Skeletal muscle satellite cell (primary cell): ENCODE measurements around the gene FRYL.
"Not testable (repeated sequence)": the region's sequence is repeated elsewhere in the genome, so short reads cannot be mapped to it uniquely, and the experiment has no call there.

Source experiments
- H3K27me3 ChIP-seq: 2 replicates; pipeline ENCODE4 v1.7.0; 2013; ENCODE audit warnings: low read length; ENCODE audit not compliant: control insufficient read depth, insufficient read depth
- H3K36me3 ChIP-seq: 2 replicates; pipeline ENCODE4 v1.7.0; 2013; ENCODE audit warnings: mild to moderate bottlenecking, control low read depth, low read length; ENCODE audit not compliant: insufficient read depth
- H3K4me1 ChIP-seq: 2 replicates; pipeline ENCODE4 v1.7.0; 2013; ENCODE audit warnings: low read length; ENCODE audit not compliant: control insufficient read depth, insufficient read depth
- H3K4me2 ChIP-seq: 2 replicates; pipeline ENCODE4 v1.7.0; 2013; ENCODE audit warnings: mild to moderate bottlenecking, low read length
- H3K4me3 ChIP-seq: 2 replicates; pipeline ENCODE4 v1.7.0; 2013; ENCODE audit warnings: low read length
- H3K9ac ChIP-seq: 2 replicates; pipeline ENCODE4 v1.7.0; 2013; ENCODE audit warnings: mild to moderate bottlenecking, low read depth, low read length, moderate library complexity
- H3K9me3 ChIP-seq: replicated peaks from 2 replicates; pipeline ENCODE4 v1.7.0; 2013; ENCODE audit warnings: mild to moderate bottlenecking, control low read depth, low read length

Gene FRYL

GRCh38 chr4:48708610-48709009 lies 71.5 kb downstream of the FRYL start:
- Histone ChIP-seq H3K4me2 (no peak overlapping the region), H3K27me3 (no peaks in the 10 kb centered on the region), H3K4me3 (no peak overlapping the region), H3K9me3 (no peaks in the 10 kb centered on the region), H3K4me1 (peaks cover 5% of the 10 kb centered on the region), H3K9ac (no peak overlapping the region), H3K36me3 (peaks cover 6% of the 10 kb centered on the region)

GRCh38 chr4:48706736-48707135 lies 73.3 kb downstream of the FRYL start:
- peaks cover 5% of the 10 kb centered on the region for H3K4me1 ChIP-seq
- H3K36me3 ChIP-seq, result peaks cover 6% of the 10 kb centered on the region
- H3K9ac ChIP-seq, result no peak overlapping the region
- H3K9me3 ChIP-seq, result no peaks in the 10 kb centered on the region
- H3K27me3 ChIP-seq, result no peaks in the 10 kb centered on the region
- no peak overlapping the region for H3K4me3 ChIP-seq
- no peak overlapping the region for H3K4me2 ChIP-seq

- H3K9ac ChIP-seq, result no peak overlapping the region
- no peaks in the 10 kb centered on the region for H3K27me3 ChIP-seq
- no peak overlapping the region for H3K4me2 ChIP-seq
- H3K4me1 ChIP-seq, result peaks cover 13% of the 10 kb centered on the region
- H3K9me3 ChIP-seq, result no peaks in the 10 kb centered on the region
- no peak overlapping the region for H3K4me3 ChIP-seq
- H3K36me3 ChIP-seq, result peaks cover 6% of the 10 kb centered on the region
Observed at GRCh38 chr4:48705609-48706008, 74.5 kb downstream of the FRYL start.

- H3K4me2 ChIP-seq, result no peak overlapping the region
- H3K9me3 ChIP-seq, result no peaks in the 10 kb centered on the region
- peaks cover 20% of the 10 kb centered on the region for H3K4me1 ChIP-seq
- H3K36me3 ChIP-seq, result peaks cover 6% of the 10 kb centered on the region
- H3K27me3 ChIP-seq, result no peaks in the 10 kb centered on the region
- no peak overlapping the region for H3K4me3 ChIP-seq
- H3K9ac ChIP-seq, result no peak overlapping the region
Observed at GRCh38 chr4:48704091-48704802, 75.8 kb downstream of the FRYL start.

GRCh38 chr4:48699475-48699874 lies 80.6 kb downstream of the FRYL start:
- H3K9ac ChIP-seq, result peak overlapping the region; percentile 78
- H3K27me3 ChIP-seq, result no peaks in the 10 kb centered on the region
- H3K4me3 ChIP-seq, result peak overlapping the region; percentile 51
- H3K4me2 ChIP-seq, result peak overlapping the region; percentile 78
- peaks cover 39% of the 10 kb centered on the region for H3K4me1 ChIP-seq
- H3K9me3 ChIP-seq, result no peaks in the 10 kb centered on the region
- H3K36me3 ChIP-seq, result no peaks in the 10 kb centered on the region

- peaks cover 39% of the 10 kb centered on the region for H3K4me1 ChIP-seq
- no peaks in the 10 kb centered on the region for H3K27me3 ChIP-seq
- peak overlapping the region; percentile 51 for H3K4me3 ChIP-seq
- H3K9me3 ChIP-seq, result no peaks in the 10 kb centered on the region
- peak overlapping the region; percentile 78 for H3K4me2 ChIP-seq
- H3K9ac ChIP-seq, result peak overlapping the region; percentile 78
- no peaks in the 10 kb centered on the region for H3K36me3 ChIP-seq
Observed at GRCh38 chr4:48698029-48698971, 81.8 kb downstream of the FRYL start.

GRCh38 chr4:48697516-48697915 lies 82.6 kb downstream of the FRYL start:
- peak overlapping the region; percentile 78 for H3K4me2 ChIP-seq
- H3K36me3 ChIP-seq, H3K27me3 ChIP-seq, H3K9me3 ChIP-seq: not testable (repeated sequence)
- H3K4me1 ChIP-seq, result peaks cover 39% of the 10 kb centered on the region
- H3K9ac ChIP-seq, result peak overlapping the region; percentile 69
- H3K4me3 ChIP-seq, result peak overlapping the region; percentile 21

- no peak overlapping the region for H3K4me3 ChIP-seq
- no peaks in the 10 kb centered on the region for H3K36me3 ChIP-seq
- no peak overlapping the region for H3K4me2 ChIP-seq
Observed at GRCh38 chr4:48694824-48695223, 85.3 kb downstream of the FRYL start.

GRCh38 chr4:48693856-48694574 lies 86.1 kb downstream of the FRYL start:
- Histone ChIP-seq H3K4me3 (no peak overlapping the region), H3K9ac (no peak overlapping the region), H3K4me1 (peaks cover 18% of the 10 kb centered on the region), H3K9me3 (no peaks in the 10 kb centered on the region), H3K4me2 (no peak overlapping the region), H3K27me3 (no peaks in the 10 kb centered on the region), H3K36me3 (no peaks in the 10 kb centered on the region)

More at GRCh38 chr4:48694824-48695223, 85.3 kb downstream of the FRYL start:
- Histone ChIP-seq H3K27me3 (no peaks in the 10 kb centered on the region), H3K9ac (no peak overlapping the region), H3K4me1 (peaks cover 24% of the 10 kb centered on the region), H3K9me3 (no peaks in the 10 kb centered on the region)

- no peaks in the 10 kb centered on the region for H3K36me3 ChIP-seq
- H3K4me3 ChIP-seq, result no peak overlapping the region
- H3K4me2 ChIP-seq, result no peak overlapping the region
- H3K27me3 ChIP-seq, result no peaks in the 10 kb centered on the region
- no peak overlapping the region for H3K9ac ChIP-seq
- H3K9me3 ChIP-seq, result no peaks in the 10 kb centered on the region
- peaks cover 13% of the 10 kb centered on the region for H3K4me1 ChIP-seq
Observed at GRCh38 chr4:48692897-48693296, 87.2 kb downstream of the FRYL start.

- H3K4me3 ChIP-seq, result no peak overlapping the region
- no peaks in the 10 kb centered on the region for H3K9me3 ChIP-seq
Observed at GRCh38 chr4:48692044-48692443, 88.0 kb downstream of the FRYL start.

More at GRCh38 chr4:48692044-48692443, 88.0 kb downstream of the FRYL start:
- H3K36me3 ChIP-seq, result no peaks in the 10 kb centered on the region
- peaks cover 6% of the 10 kb centered on the region for H3K4me1 ChIP-seq
- no peak overlapping the region for H3K9ac ChIP-seq
- no peaks in the 10 kb centered on the region for H3K27me3 ChIP-seq
- no peak overlapping the region for H3K4me2 ChIP-seq
